HepG2 (cell line): Measurements from ENCODE around the gene ZNF275. TPM values are rescaled to one million over a fixed set of nuclear protein-coding genes. Genes with fewer than 3 reads are reported as not detected.

Experiments used
- ATAC-seq: fragments of 200-7000 bp; cut with Tn5 transposase; 3 replicates; pipeline ENCODE4 v1.9.1; 2020; ENCODE audit warnings: mild to moderate bottlenecking, moderate library complexity
- BruUV-seq: library from RNA; stranded (reverse); fragments of 400-500 nt; replicated peaks from 2 replicates; lab custom pipeline; 2021; lab: Mats Ljungman, UMichigan
- CTCF ChIA-PET: fragments of 300-600 bp; formaldehyde crosslinking; extraction: SDS; loops from one replicate; lab custom pipeline; 2021; ENCODE audit warnings: low total read pairs, inconsistent platforms, low intra/inter-chr PET ratio; lab: Yijun Ruan, JAX
- POLR2A ChIA-PET: fragments of 350-600 bp; sonication (Branson Sonifier 250); formaldehyde crosslinking; loops from one replicate; lab custom pipeline; 2020; ENCODE audit warnings: antibody characterized with exemption, inconsistent platforms; lab: Yijun Ruan, JAX
- DNase-seq: peaks from one replicate; pipeline ENCODE4 v3.0.0-alpha.2; 2015; ENCODE audit warnings: low spot score
- FAIRE-seq: peaks from 3 replicates; lab custom pipeline; 2011; peaks lifted over from hg19 to GRCh38; lab: Jason Lieb, UNC
- H2AFZ ChIP-seq: one replicate; pipeline ENCODE4 v1.6.1; 2011; ENCODE audit warnings: low read length, inconsistent platforms
- H3K27ac ChIP-seq: fragments of 300-600 bp; 3 replicates; pipeline ENCODE4 v1.8.0; 2011; ENCODE audit warnings: mixed run types, mild to moderate bottlenecking, mixed read lengths, low read length, inconsistent platforms; ENCODE audit not compliant: insufficient read depth; ENCODE audit errors: extremely low read length
- H3K27me3 ChIP-seq, 2 experiments: fragments of 200-600 bp in 1 of 2; 2 replicates in 1 of 2; 3 replicates in 1 of 2; pipeline versions ENCODE4 v1.6.0 to v1.8.0; 2011; ENCODE audit warnings: low read length in 2 of 2, mild to moderate bottlenecking in 2 of 2, moderate library complexity in 2 of 2, inconsistent platforms in 1 of 2; ENCODE audit not compliant: insufficient read depth in 2 of 2, control insufficient read depth in 1 of 2
- H3K36me3 ChIP-seq, 2 experiments: fragments of 200-600 bp in 1 of 2; replicated peaks in 1 of 2; 2 replicates in 1 of 2; 3 replicates in 1 of 2; pipeline versions ENCODE4 v1.5.1 to v1.8.0; 2011; ENCODE audit warnings: low read length in 2 of 2, inconsistent platforms in 1 of 2; ENCODE audit not compliant: insufficient read depth in 2 of 2, control insufficient read depth in 1 of 2
- H3K4me1 ChIP-seq: 2 replicates; pipeline ENCODE4 v1.5.1; 2012; ENCODE audit warnings: low read length, inconsistent platforms; ENCODE audit not compliant: insufficient read depth
- H3K4me2 ChIP-seq: 2 replicates; pipeline ENCODE4 v1.6.0; 2011; ENCODE audit warnings: low read depth, low read length, inconsistent platforms
- H3K4me3 ChIP-seq, 3 experiments: fragments of 200-600 bp in 1 of 3; sonication (generic), shearing (Covaris generic) in 1 of 3; replicated peaks in 1 of 3; 2 replicates each; pipeline ENCODE4 v1.5.1; 2011 to 2016; ENCODE audit warnings: low read length in 3 of 3, inconsistent platforms in 2 of 3, low read depth in 2 of 3, mild to moderate bottlenecking in 2 of 3, control low read depth in 1 of 3, mixed read lengths in 1 of 3; ENCODE audit not compliant: insufficient read depth in 1 of 3
- H3K79me2 ChIP-seq: one replicate; pipeline ENCODE4 v1.6.1; 2011; ENCODE audit warnings: low read length, inconsistent platforms; ENCODE audit not compliant: insufficient read depth
- H3K9ac ChIP-seq: 2 replicates; pipeline ENCODE4 v1.6.0; 2011; ENCODE audit warnings: mild to moderate bottlenecking, low read depth, low read length, inconsistent platforms; ENCODE audit not compliant: insufficient read depth
- H3K9me3 ChIP-seq: 2 replicates; pipeline ENCODE4 v1.5.1; 2012; ENCODE audit warnings: mild to moderate bottlenecking, low read length
- H4K20me1 ChIP-seq: 2 replicates; pipeline ENCODE4 v1.6.0; 2011; ENCODE audit warnings: inconsistent platforms, mild to moderate bottlenecking, low read length, moderate library complexity; ENCODE audit not compliant: insufficient read depth
- ARID5B ChIP-seq: IDR thresholded peaks from 2 replicates; pipeline ENCODE4 v1.4.0; 2020; ENCODE audit warnings: mild to moderate bottlenecking, missing genetic modification reagents
- IKZF4 ChIP-seq: sonication (generic); formaldehyde crosslinking; IDR thresholded peaks from 2 replicates; pipeline ENCODE4 v1.5.1; 2020; ENCODE audit warnings: borderline replicate concordance, mild to moderate bottlenecking, low read depth, missing genetic modification reagents; ENCODE audit errors: not compliant biosample characterization
- NR0B2 ChIP-seq: sonication (generic); formaldehyde crosslinking; IDR thresholded peaks from 2 replicates; pipeline ENCODE4 v1.4.0; 2020; ENCODE audit warnings: mild to moderate bottlenecking, missing genetic modification reagents
- RNF219 ChIP-seq: sonication (generic); formaldehyde crosslinking; IDR thresholded peaks from 2 replicates; pipeline ENCODE4 v1.5.0; 2020; ENCODE audit warnings: mild to moderate bottlenecking, missing genetic modification reagents
- ZNF567 ChIP-seq: sonication (generic); formaldehyde crosslinking; IDR thresholded peaks from 2 replicates; pipeline ENCODE4 v1.8.1; 2023; ENCODE audit warnings: mild to moderate bottlenecking, missing genetic modification reagents, borderline replicate concordance
- WGBS: methylation state at CpG from one replicate; pipeline ENCODE4 v1.1.6; 2017; ENCODE audit warnings: low lambda C conversion rate; 5-methylcytosine and 5-hydroxymethylcytosine counted together
- in situ Hi-C: cut with HindIII; loops from 2 replicates; pipeline ENCODE4 v1.10.0; 2017; ENCODE audit warnings: low pct_unique_long_range_greater_than_20kb; ENCODE audit not compliant: extremely low pct_ligation_motif_present
- intact Hi-C: fragments of 100-400 bp; cut with micrococcal nuclease; formaldehyde crosslinking; loops from one replicate; pipeline ENCODE4 v1.10.0; 2022; ENCODE audit not compliant: unreplicated experiment
- polyA plus RNA-seq, 8 experiments: library from polyadenylated mRNA; depleted of rRNA in 3 of 8; stranded (reverse) in 7 of 8; unstranded in 1 of 8; fragments of >200 nt; fragmentation: Illumina TruSeq in 4 of 8; extraction: Trizol in 4 of 8; gene quantifications; 2 replicates each; pipeline versions ENCODE4 v1.2.1 to v1.2.3, GENCODE V29; 2011 to 2016; ENCODE audit warnings: low read depth in 4 of 8, missing spikeins in 1 of 8, mixed read lengths in 1 of 8; ENCODE audit not compliant: insufficient read depth in 1 of 8
- total RNA-seq, 5 experiments: library from RNA; depleted of rRNA; stranded (reverse); fragments of >200 nt; fragmentation: Illumina TruSeq; extraction: Trizol; gene quantifications; 2 replicates each; pipeline ENCODE4 v1.2.3, GENCODE V29; 2016; ENCODE audit warnings: low read depth in 1 of 5

Gene ZNF275
- total and polyA plus RNA-seq, 2 of the 13 experiments (the other 11 are each of a cell fraction or from before 2014, with no cell fraction given) = 6.4 to 11.8 TPM

- BruUV-seq = no TSS peak
- CTCF ChIA-PET = no interaction called here
- in situ Hi-C loops = no loop called here
Measured at GRCh38 chrX:153312842-153313241, 21.1 kb upstream of the ZNF275 start.

GRCh38 chrX:153317306-153317705 lies 16.6 kb upstream of the ZNF275 start:
- Histone ChIP-seq H3K4me3 (no peak overlapping the region), H3K9ac (no peak overlapping the region), H3K4me2 (no peak overlapping the region), H3K9me3 (no peaks in the 10 kb centered on the region), H3K36me3 (no peaks in the 10 kb centered on the region), H2AFZ (no peak overlapping the region), H3K4me1 (no peaks in the 10 kb centered on the region), H3K27ac (no peak overlapping the region), H3K79me2 (no peaks in the 10 kb centered on the region), H4K20me1 (no peaks in the 10 kb centered on the region), H3K27me3 (no peaks in the 10 kb centered on the region)
- DNase-seq = no peak
- BruUV-seq = no TSS peak
- in situ Hi-C loops (no loop called here), intact Hi-C loops (no loop called here)
- ChIA-PET POLR2A (no interaction called here), CTCF (no interaction called here)
- no peak for ATAC-seq
- WGBS = no CpG with 5 or more reads among the region's 8 CpGs
- FAIRE-seq = no peak
- TF ChIP-seq ARID5B (CRISPR knock-in tag) (no peak), NR0B2 (CRISPR knock-in tag) (no peak), IKZF4 (no peak), RNF219 (no peak), ZNF567 (CRISPR knock-in tag) (no peak)

More at GRCh38 chrX:153312842-153313241, 21.1 kb upstream of the ZNF275 start:
- Histone ChIP-seq H3K9ac (no peak overlapping the region), H4K20me1 (no peaks in the 10 kb centered on the region), H3K4me3 (no peak overlapping the region), H3K4me1 (no peaks in the 10 kb centered on the region), H3K9me3 (no peaks in the 10 kb centered on the region), H3K27me3 (no peaks in the 10 kb centered on the region), H3K36me3 (no peaks in the 10 kb centered on the region), H3K4me2 (no peak overlapping the region), H2AFZ (no peak overlapping the region), H3K27ac (no peak overlapping the region), H3K79me2 (no peaks in the 10 kb centered on the region)
- FAIRE-seq (no peak), DNase-seq (no peak), ATAC-seq (no peak; the same call in 2 of the 3 replicates)
- no peak for TF ChIP-seq NR0B2 (CRISPR knock-in tag)
- POLR2A ChIA-PET = no interaction called here
- intact Hi-C loops = no loop called here
- WGBS = no CpG with 5 or more reads among the region's 1 CpG
